ENCODE measurements around the gene SKOR1. TPM values are rescaled to one million over a fixed set of nuclear protein-coding genes. Genes with fewer than 3 reads are reported as not detected.

The SKOR1 gene
- total and polyA plus RNA-seq, 2 of the 13 experiments (the other 11 are each of a cell fraction or from before 2014, with no cell fraction given): 0.09 to 0.11 TPM

GRCh38 chr15:67863442-67863987, 38.2 kb downstream of the SKOR1 start (continued):
- TF ChIP-seq MAF1 (CRISPR knock-in tag; IDR thresholded peaks at IDR 0.05; ENCODE audit: borderline replicate concordance) (no peak), UBTF (CRISPR knock-in tag; IDR thresholded peaks at IDR 0.05) (peak; percentile 78), KDM5B (CRISPR knock-in tag; IDR thresholded peaks at IDR 0.05; ENCODE audit: borderline replicate concordance) (peak; percentile 90; the same call in 1 of the 2 replicates), NONO (IDR thresholded peaks at IDR 0.05) (no peak), NONO (CRISPR knock-in tag; conservative IDR thresholded peaks at IDR 0.05) (no peak; the same call in 1 of the 2 replicates), CTCF (CRISPR knock-in tag; IDR thresholded peaks at IDR 0.05) (peak; percentile 97), HIVEP1 (CRISPR knock-in tag; IDR thresholded peaks at IDR 0.05) (peak; percentile 88), FOXC1 (CRISPR knock-in tag; IDR thresholded peaks at IDR 0.05; ENCODE audit: borderline replicate concordance) (peak; percentile 51; the same call in 1 of the 2 replicates), ZFP36 (IDR thresholded peaks at IDR 0.05; ENCODE audit: borderline replicate concordance, low read depth, low read length, partially characterized antibody) (no peak), ZNF614 (CRISPR knock-in tag; IDR thresholded peaks at IDR 0.05; ENCODE audit: borderline replicate concordance) (no peak), ZNF431 (CRISPR knock-in tag; IDR thresholded peaks at IDR 0.05; ENCODE audit: borderline replicate concordance, low read depth) (peak; percentile 46; the same call in 1 of the 2 replicates), NKX3-1 (CRISPR knock-in tag; IDR thresholded peaks at IDR 0.05) (peak; percentile 85; the same call in 1 of the 2 replicates), ISL2 (CRISPR knock-in tag; IDR thresholded peaks at IDR 0.05) (peak; percentile 70), ZBTB20 (CRISPR knock-in tag; IDR thresholded peaks at IDR 0.05; ENCODE audit: borderline replicate concordance, low read depth) (peak; percentile 61; the same call in 1 of the 2 replicates), ZNF841 (CRISPR knock-in tag; IDR thresholded peaks at IDR 0.05; ENCODE audit: borderline replicate concordance) (no peak), ZNF784 (CRISPR knock-in tag; IDR thresholded peaks at IDR 0.05; ENCODE audit: borderline replicate concordance) (no peak), ZFP90 (CRISPR knock-in tag; IDR thresholded peaks at IDR 0.05; ENCODE audit: borderline replicate concordance) (peak; percentile 65; the same call in 1 of the 2 replicates), TFDP1 (CRISPR knock-in tag; IDR thresholded peaks at IDR 0.05; ENCODE audit: borderline replicate concordance) (peak; percentile 76; the same call in 1 of the 2 replicates), HES4 (CRISPR knock-in tag; IDR thresholded peaks at IDR 0.05; ENCODE audit: borderline replicate concordance) (no peak), THAP8 (CRISPR knock-in tag; IDR thresholded peaks at IDR 0.05; ENCODE audit: borderline replicate concordance) (no peak), POLR2AphosphoS5 (IDR thresholded peaks at IDR 0.05; ENCODE audit: low read depth, low read length) (peak; percentile 54; the same call in 1 of the 2 replicates), ZNF263 (CRISPR knock-in tag; IDR thresholded peaks at IDR 0.05) (peak; percentile 57; the same call in 1 of the 2 replicates)

Measured in HepG2 (cell line).